ENCODE results near the gene COL19A1.
"Not testable (repeated sequence)": the region's sequence is repeated elsewhere in the genome, so short reads cannot be mapped to it uniquely, and the experiment has no call there.

Gene COL19A1

DNA sequence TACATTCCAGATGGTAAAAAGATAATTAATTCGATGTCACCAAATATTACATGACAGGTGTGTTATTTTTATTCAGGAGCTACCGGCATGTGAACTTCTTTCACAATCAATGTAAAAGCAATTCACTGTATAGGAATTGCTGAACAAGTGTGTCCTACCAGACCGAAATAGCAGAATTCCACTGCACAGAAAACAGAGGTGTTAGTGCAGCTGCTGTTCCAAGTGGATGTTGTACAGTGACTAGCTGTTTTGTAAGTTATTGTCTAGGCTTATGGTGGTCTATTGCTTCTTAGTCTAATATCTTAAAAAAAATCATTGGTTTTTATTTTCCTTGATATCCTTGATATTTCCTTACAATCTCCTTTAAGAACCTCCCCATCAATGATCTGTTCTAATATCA lies 107.4 kb downstream of the COL19A1 start:
- no peak for DNase-seq

DNA sequence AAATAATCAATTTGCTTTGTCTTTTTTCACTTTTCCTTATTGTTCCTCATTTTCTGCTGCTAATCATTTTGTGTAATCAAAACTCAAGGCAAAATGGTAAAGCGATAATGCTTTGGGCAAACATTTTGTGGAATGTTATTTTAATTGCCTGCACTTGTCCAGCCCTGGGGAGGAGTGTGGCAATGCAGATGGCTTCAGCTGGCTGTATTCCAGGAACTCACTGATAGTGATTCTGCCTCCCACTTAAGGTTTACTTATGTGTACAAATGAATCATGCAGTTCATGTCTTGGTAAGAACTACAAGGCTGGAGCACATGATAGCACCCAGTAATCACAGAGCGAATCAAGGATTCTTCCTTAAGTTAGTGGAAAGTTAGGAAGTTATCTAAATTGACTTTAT lies 107.8 kb downstream of the COL19A1 start:
- DNase-seq = no peak

GRCh38 chr6:69976591-69977090 lies 110.3 kb downstream of the COL19A1 start:
- no peak for DNase-seq

- no peak for DNase-seq
These were observed 114.3 kb downstream of the COL19A1 start for GRCh38 chr6:69980624-69981023.

GRCh38 chr6:69984506-69984905 lies 118.2 kb downstream of the COL19A1 start:
- DNase-seq = no peak

DNA sequence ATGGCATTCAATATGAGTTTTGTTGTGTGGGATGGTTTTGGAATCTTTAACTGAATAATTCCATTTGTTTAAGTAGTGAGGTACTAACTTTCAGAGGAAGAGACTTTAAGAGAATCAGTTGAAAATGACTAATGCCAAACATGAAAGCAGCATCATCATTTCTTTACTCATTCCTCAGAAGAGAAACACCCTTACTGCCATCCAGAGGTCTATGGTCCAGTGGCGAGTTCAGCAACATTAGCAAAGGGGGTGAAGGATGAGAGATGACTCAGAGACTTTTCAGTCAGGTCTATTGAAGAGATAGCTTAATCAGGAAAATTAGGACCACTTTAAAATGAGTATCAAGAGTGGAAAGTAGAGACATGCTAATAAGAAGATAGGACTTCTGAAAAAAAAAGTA lies 118.8 kb downstream of the COL19A1 start:
- no peak for DNase-seq

- DNase-seq = no peak
These were observed 121.2 kb downstream of the COL19A1 start for GRCh38 chr6:69987550-69987949.

GRCh38 chr6:69988458-69989126 lies 122.2 kb downstream of the COL19A1 start:
- DNase-seq = no peak

- no peak for DNase-seq
These were observed 127.9 kb downstream of the COL19A1 start for GRCh38 chr6:69994251-69994650.

- no peak for DNase-seq
These were observed 141.8 kb downstream of the COL19A1 start for GRCh38 chr6:70008189-70008588.

GRCh38 chr6:70010339-70010738 lies 144.0 kb downstream of the COL19A1 start:
- DNase-seq = not testable (repeated sequence)

DNA sequence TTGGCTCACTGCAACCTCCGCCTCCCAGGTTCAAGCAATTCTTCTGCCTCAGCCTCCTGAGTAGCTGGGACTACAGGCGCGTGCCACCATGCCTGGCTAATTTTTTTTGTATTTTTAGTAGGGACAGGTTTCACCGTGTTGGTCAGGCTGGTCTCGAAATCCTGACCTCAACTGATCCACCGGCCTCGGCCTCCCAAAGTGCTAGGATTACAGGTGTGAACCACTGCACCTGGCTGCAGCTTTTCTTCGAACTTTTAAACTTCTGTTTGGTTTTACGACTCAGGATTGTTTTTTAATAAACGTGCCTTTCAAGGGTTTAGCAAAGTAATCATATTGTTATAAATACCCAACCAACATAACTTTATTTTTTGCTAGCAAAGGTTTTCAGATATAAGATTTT lies 156.8 kb downstream of the COL19A1 start:
- not testable (repeated sequence) for DNase-seq

GRCh38 chr6:70028246-70028645 lies 161.9 kb downstream of the COL19A1 start:
- no peak for DNase-seq

GRCh38 chr6:70028926-70029325 lies 162.6 kb downstream of the COL19A1 start:
- no peak for DNase-seq

GRCh38 chr6:70033781-70034180 lies 167.4 kb downstream of the COL19A1 start:
- DNase-seq = no peak

- no peak for DNase-seq
These were observed 171.1 kb downstream of the COL19A1 start for GRCh38 chr6:70037445-70037844.

GRCh38 chr6:70040766-70041165 lies 174.4 kb downstream of the COL19A1 start:
- DNase-seq = no peak

- DNase-seq = no peak
These were observed 175.1 kb downstream of the COL19A1 start for GRCh38 chr6:70041411-70041810.

DNA sequence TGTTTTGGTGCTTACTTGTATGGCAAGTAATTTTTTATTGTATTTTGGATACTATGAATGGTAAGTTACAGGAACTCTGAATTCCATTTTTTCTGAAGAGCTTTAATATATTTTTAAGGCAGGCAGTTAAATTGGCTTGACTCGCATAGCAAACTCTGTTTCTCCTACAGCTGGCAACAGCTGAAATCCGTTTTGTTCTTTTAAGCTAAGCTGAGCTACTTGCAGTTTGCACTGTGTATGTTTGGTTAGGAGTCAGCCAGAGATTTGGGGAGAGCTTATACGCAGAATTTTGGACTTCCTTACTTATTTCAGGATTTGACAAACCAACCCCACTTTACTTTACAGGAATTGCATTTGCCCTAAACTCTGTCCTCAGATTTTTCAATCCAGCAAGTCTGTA lies 179.1 kb downstream of the COL19A1 start:
- no peak for DNase-seq

- DNase-seq = no peak
These were observed 185.1 kb downstream of the COL19A1 start for GRCh38 chr6:70051197-70052124.

DNA sequence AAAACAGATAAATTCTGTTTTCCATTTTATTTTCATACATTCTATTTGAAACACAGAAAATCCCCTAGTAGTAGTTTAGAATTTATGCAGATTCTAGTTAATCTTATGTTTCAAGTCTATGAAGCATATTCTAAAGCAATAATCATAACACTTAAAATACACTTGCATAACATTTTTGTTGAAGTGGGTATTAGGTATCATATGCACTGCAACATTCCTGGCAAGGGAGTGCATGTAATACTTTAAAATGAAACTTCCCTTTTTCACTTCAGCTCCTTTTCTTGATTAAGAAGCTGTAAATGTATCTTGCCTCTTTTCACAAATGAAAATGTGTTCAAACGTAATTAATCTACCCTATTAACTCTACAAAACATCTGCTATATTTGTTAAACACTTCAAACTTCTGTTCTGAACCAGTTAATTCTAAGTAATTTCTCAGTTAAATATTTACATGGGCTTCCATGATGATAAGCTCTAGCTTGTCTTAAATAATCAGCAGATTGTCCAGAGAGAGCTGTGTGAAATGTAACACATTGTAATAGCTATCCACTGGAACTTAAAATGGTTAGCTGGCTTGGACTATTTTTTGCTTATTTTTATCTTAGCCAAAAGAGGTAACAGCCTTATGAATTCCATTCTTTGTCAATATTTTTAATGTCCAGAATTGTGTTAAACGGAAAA lies 192.8 kb downstream of the COL19A1 start:
- DNase-seq = no peak

DNA sequence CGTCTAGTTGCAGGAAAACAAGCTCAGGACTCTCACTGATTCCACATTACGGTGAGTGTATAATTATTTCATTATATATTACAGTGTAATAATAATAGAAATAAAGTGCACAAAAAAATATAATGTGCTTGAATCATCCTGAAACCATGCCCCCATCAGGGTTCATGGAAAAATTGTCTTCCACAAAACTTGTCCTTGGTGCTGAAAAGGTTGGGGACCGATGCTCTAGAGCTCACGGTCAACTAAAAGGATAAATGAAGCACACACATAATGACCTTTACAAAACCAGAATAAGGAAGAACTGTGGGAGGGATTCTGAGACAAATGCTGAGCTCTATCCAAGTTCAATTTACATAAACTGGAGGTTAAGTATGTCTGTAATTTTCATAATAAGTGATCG lies 194.3 kb downstream of the COL19A1 start:
- DNase-seq = no peak

- DNase-seq = no peak
These were observed 195.2 kb downstream of the COL19A1 start for GRCh38 chr6:70061546-70061945.

Data from CD4-positive, alpha-beta T cell treated with Interleukin-10 for 1 hour (primary cell).